Measurements from ENCODE around the gene MXRA8.

DNA sequence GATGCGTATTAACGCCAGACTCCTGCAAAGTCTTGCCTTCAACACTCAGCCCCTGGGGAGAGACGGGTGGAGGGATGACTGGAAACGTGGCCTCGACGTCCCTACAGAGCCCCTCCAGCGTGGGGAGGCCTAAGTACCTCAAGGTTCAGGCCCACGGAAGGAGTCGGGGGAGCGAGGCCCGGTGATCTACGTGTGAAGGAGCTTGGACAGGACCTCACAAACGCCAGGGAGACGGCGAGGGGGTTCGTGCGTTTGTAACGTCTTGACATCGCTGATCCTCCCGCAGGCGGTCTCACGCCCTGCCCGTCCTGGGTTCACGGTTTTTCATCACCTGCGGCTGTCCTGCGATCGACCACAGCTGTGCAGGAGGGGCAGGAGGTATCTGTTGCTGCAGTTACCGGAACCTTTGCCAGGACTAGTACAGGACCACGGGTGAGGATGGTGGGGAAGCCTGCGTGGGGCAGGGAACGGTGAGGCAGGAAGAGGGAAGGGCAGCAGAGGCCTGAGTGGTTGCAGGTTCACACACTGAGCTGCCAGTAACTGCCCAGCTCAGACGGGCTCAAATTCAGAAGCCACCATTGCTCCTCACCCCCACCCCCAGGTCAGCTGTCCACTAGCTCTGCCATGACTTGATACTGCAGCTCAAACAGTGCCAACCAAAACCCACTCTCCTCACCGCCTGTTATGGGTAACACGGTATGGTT, 41.7 kb upstream of the MXRA8 start:
- TF ChIP-seq CTCF (IDR thresholded peaks at IDR 0.05; ENCODE audit: extremely low read depth in 1 of 2, insufficient read depth in 1 of 2, low read depth in 1 of 2, low read length in 2 of 2) (no peak), POLR2A (IDR thresholded peaks at IDR 0.05; ENCODE audit: low read depth, low read length) (peak; percentile 27), JUN (IDR thresholded peaks at IDR 0.05; ENCODE audit: borderline replicate concordance, insufficient read depth, insufficient read length, low read depth) (no peak), MYC (IDR thresholded peaks at IDR 0.05; ENCODE audit: low read depth, low read length) (no peak), EZH2 (IDR thresholded peaks at IDR 0.05; ENCODE audit: borderline replicate concordance, low read depth, low read length, severe bottlenecking) (no peak), MAX (IDR thresholded peaks at IDR 0.05; ENCODE audit: insufficient read depth, insufficient read length) (no peak), POLR2AphosphoS5 (IDR thresholded peaks at IDR 0.05; ENCODE audit: insufficient read depth, low read depth, low read length) (no peak), FOS (IDR thresholded peaks at IDR 0.05; ENCODE audit: borderline replicate concordance, insufficient read depth, low read length) (no peak), GATA2 (IDR thresholded peaks at IDR 0.05; ENCODE audit: insufficient read depth, insufficient read length, low read depth, low read length) (no peak)

All from endothelial cell of umbilical vein (primary cell).